Myocyte (in vitro differentiated cells): Measurements from ENCODE around the gene IL27RA. TPM values are rescaled to one million over a fixed set of nuclear protein-coding genes. Genes with fewer than 3 reads are reported as not detected.

Experiments used
- DNase-seq: peaks from one replicate; pipeline ENCODE4 v3.0.0-alpha.2; 2012; ENCODE audit warnings: low read depth
- total RNA-seq: library from RNA; depleted of rRNA; stranded (reverse); fragments of >200 nt; gene quantifications from 2 replicates; pipeline ENCODE4 v1.2.3, GENCODE V29; 2014

The IL27RA gene
- total RNA-seq, 1 donor from 2014 or later: 0.32 TPM

GRCh38 chr19:14082675-14082960 is 51.1 kb downstream of the IL27RA start:
- no peak for DNase-seq

GRCh38 chr19:14085309-14085995 is 53.9 kb downstream of the IL27RA start, which contains the start of gene C19orf67:
Gene C19orf67, minus strand, starts transcription at chr19:14085783. Its CDS starts 156 bp downstream, at chr19:14085627.
- DNase-seq: no peak

GRCh38 chr19:14086098-14086497 is 54.5 kb downstream of the IL27RA start:
- DNase-seq: no peak

- DNase-seq: no peak
Measured at GRCh38 chr19:14088634-14089411, 57.3 kb downstream of the IL27RA start.

- no peak for DNase-seq
Measured at GRCh38 chr19:14089412-14089661, 57.8 kb downstream of the IL27RA start.

GRCh38 chr19:14089662-14090508 is 58.3 kb downstream of the IL27RA start:
- peak; percentile 62 for DNase-seq

- DNase-seq: peak; percentile 83
Measured at GRCh38 chr19:14090509-14091080, 59.0 kb downstream of the IL27RA start, which contains the start of gene SAMD1. Gene SAMD1, minus strand, starts transcription at chr19:14090751.

GRCh38 chr19:14091081-14091812 is 59.7 kb downstream of the IL27RA start:
- peak; percentile 68 for DNase-seq

GRCh38 chr19:14091813-14092462 is 60.4 kb downstream of the IL27RA start:
- no peak for DNase-seq

GRCh38 chr19:14093117-14093823 is 61.7 kb downstream of the IL27RA start:
- no peak for DNase-seq

GRCh38 chr19:14094854-14095253 is 63.3 kb downstream of the IL27RA start:
- no peak for DNase-seq

- no peak for DNase-seq
Measured at GRCh38 chr19:14096272-14096992, 64.9 kb downstream of the IL27RA start.

GRCh38 chr19:14097532-14098151 is 66.1 kb downstream of the IL27RA start:
- no peak for DNase-seq

GRCh38 chr19:14101003-14101545 is 69.5 kb downstream of the IL27RA start:
- no peak for DNase-seq

GRCh38 chr19:14102102-14102696 is 70.6 kb downstream of the IL27RA start:
- DNase-seq: no peak

- DNase-seq: no peak
Measured at GRCh38 chr19:14102756-14103155, 71.2 kb downstream of the IL27RA start.
